Breast epithelium (tissue), 3 donors: ENCODE data around the gene ELMO2.

ENCODE experiments used
- POLR2A ChIP-seq: fragments of 450-650 bp; IDR thresholded peaks from one replicate; pipeline ENCODE4 v1.6.1; 2016; ENCODE audit warnings: antibody characterized with exemption, mild to moderate bottlenecking, moderate library complexity
- POLR2AphosphoS5 ChIP-seq, 3 donors: sonication (generic); formaldehyde crosslinking; IDR thresholded peaks; one replicate each; pipeline ENCODE4 v1.6.1; 2017; ENCODE audit warnings: antibody characterized with exemption in 3 of 3

GRCh38 chr20:46407671-46407996 lies 1.2 kb upstream of the ELMO2 start:
- no peak for TF ChIP-seq POLR2A
- no peak for TF ChIP-seq POLR2AphosphoS5 (IDR thresholded peaks at IDR 0.05)
